Nephron progenitor cell (in vitro differentiated cells): ENCODE results near the gene FGGY.

Source experiments
- DNase-seq: peaks from one replicate; pipeline ENCODE4 v3.0.0; 2021
- H3K27ac Mint-ChIP-seq: 2 replicates; pipeline ENCODE4 v1.8.0; 2021; ENCODE audit warnings: mild to moderate bottlenecking, moderate library complexity, mixed read lengths
- H3K27me3 Mint-ChIP-seq: 2 replicates; pipeline ENCODE4 v1.8.0; 2021; ENCODE audit warnings: mild to moderate bottlenecking, low read depth, mixed read lengths; ENCODE audit not compliant: poor library complexity
- H3K36me3 Mint-ChIP-seq: 2 replicates; pipeline ENCODE4 v1.8.0; 2021; ENCODE audit warnings: low read depth, mixed read lengths
- H3K4me1 Mint-ChIP-seq: 2 replicates; pipeline ENCODE4 v1.8.0; 2021; ENCODE audit warnings: mixed read lengths
- H3K4me3 Mint-ChIP-seq: 2 replicates; pipeline ENCODE4 v1.8.0; 2021; ENCODE audit warnings: mild to moderate bottlenecking, moderate library complexity, mixed read lengths
- H3K9me3 Mint-ChIP-seq: 2 replicates; pipeline ENCODE4 v1.8.0; 2021; ENCODE audit warnings: mild to moderate bottlenecking, moderate library complexity, mixed read lengths
- TF ChIP-seq, protein P1 (sequence below): fragments of 200-600 bp; sonication (generic); IDR thresholded peaks from 2 replicates; pipeline ENCODE4 v1.5.0; 2021; ENCODE audit warnings: antibody characterized with exemption

Gene FGGY

DNA sequence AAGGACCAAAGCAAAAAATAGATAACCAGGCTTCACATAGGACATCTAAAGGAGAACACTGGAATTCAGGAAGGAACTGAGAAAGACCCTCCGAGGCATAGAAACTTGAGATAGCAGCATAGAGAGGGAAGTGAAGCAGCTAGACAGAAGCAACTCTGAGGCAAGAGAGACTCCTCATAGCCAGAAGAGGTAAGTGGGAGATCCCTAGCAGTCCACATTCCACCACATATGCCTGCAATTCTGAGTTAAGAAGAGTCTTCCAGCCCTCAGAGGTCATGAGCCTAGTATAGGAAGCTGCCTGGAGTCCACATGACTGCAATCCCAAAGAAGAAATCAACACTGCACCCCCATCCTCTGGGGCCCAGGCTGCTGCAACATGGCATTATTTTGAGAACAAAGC, 13.9 kb upstream of the FGGY start:
- peaks cover 13% of the 10 kb centered on the region for H3K4me1 Mint-ChIP-seq
- no peaks in the 10 kb centered on the region for H3K27me3 Mint-ChIP-seq
- H3K36me3 Mint-ChIP-seq = no peaks in the 10 kb centered on the region
- TF ChIP-seq, protein P1, sequence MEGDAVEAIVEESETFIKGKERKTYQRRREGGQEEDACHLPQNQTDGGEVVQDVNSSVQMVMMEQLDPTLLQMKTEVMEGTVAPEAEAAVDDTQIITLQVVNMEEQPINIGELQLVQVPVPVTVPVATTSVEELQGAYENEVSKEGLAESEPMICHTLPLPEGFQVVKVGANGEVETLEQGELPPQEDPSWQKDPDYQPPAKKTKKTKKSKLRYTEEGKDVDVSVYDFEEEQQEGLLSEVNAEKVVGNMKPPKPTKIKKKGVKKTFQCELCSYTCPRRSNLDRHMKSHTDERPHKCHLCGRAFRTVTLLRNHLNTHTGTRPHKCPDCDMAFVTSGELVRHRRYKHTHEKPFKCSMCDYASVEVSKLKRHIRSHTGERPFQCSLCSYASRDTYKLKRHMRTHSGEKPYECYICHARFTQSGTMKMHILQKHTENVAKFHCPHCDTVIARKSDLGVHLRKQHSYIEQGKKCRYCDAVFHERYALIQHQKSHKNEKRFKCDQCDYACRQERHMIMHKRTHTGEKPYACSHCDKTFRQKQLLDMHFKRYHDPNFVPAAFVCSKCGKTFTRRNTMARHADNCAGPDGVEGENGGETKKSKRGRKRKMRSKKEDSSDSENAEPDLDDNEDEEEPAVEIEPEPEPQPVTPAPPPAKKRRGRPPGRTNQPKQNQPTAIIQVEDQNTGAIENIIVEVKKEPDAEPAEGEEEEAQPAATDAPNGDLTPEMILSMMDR = no peak
- H3K4me3 Mint-ChIP-seq = no peak overlapping the region
- no peaks in the 10 kb centered on the region for H3K9me3 Mint-ChIP-seq
- no peak for DNase-seq
- H3K27ac Mint-ChIP-seq = no peak overlapping the region

DNA sequence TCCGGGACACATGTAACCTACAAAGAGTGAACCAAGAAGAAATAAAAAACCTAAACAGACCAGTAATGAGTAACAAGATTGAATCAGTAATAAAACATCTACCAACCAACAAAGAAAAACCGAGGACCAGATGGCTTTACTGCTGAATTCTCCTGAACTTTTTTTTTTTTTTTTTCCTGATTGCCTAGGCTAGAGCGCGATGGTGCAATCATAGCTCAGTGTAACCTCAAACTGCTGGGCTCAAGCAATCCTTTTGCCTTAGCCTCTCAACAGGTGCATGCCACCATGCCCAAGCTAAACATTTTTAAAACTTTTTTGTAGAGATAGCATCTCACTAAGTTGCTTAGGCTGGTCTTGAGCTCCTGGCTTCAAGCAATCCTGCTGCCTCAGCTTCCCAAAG, 11.2 kb upstream of the FGGY start:
- peaks cover 12% of the 10 kb centered on the region for H3K4me1 Mint-ChIP-seq
- H3K27me3 Mint-ChIP-seq = no peaks in the 10 kb centered on the region
- H3K36me3 Mint-ChIP-seq = no peaks in the 10 kb centered on the region
- DNase-seq = no peak
- no peak overlapping the region for H3K27ac Mint-ChIP-seq
- TF ChIP-seq, protein P1 = no peak
- no peak overlapping the region for H3K4me3 Mint-ChIP-seq
- no peaks in the 10 kb centered on the region for H3K9me3 Mint-ChIP-seq

DNA sequence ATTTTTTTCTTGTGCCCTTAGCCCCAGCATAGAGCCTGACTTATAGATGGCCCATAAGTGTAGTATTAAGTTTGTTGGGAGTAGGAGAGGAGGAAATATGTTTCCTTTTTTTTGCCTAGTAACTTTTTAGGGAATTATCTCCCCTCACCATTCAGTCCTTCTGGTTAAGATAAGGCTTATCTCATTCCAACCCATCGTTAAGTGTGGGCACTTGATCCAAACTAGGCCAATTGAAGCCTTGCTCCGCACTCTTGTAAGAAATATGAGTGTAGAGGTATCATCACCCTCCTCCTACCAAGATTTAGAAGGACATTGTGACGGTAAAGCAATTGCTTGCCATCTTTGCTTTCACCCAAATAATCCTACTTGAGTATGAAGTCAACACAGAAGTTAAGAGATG, 8.8 kb upstream of the FGGY start:
- no peak overlapping the region for H3K4me3 Mint-ChIP-seq
- H3K27me3 Mint-ChIP-seq = no peaks in the 10 kb centered on the region
- H3K36me3 Mint-ChIP-seq = no peaks in the 10 kb centered on the region
- TF ChIP-seq, protein P1 = no peak
- H3K27ac Mint-ChIP-seq = no peak overlapping the region
- H3K9me3 Mint-ChIP-seq = no peaks in the 10 kb centered on the region
- peaks cover 7% of the 10 kb centered on the region for H3K4me1 Mint-ChIP-seq
- DNase-seq = no peak

DNA sequence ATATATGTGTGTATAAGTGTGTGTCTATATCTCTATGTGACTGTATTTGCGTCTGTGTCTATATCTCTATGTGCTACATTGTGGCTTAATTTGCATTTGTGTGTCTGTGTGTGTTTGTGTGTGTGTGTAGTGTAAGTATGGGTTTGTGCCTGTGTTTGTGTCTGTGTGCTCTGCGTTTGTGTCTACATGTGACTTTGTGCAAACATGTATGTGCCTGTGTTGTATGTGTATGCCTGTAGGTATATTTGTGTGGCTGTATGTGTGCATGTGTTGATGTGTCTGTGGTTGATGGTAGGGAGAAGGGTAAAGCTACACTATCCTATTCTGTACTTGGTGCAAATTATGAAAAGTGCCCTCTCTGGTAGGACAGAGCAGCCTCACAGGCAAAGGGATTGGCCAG, 7.3 kb upstream of the FGGY start:
- H3K4me1 Mint-ChIP-seq = peaks cover 5% of the 10 kb centered on the region
- H3K27ac Mint-ChIP-seq = no peak overlapping the region
- H3K4me3 Mint-ChIP-seq = no peak overlapping the region
- no peaks in the 10 kb centered on the region for H3K27me3 Mint-ChIP-seq
- H3K9me3 Mint-ChIP-seq = no peaks in the 10 kb centered on the region
- no peak for DNase-seq
- TF ChIP-seq, protein P1 = no peak
- H3K36me3 Mint-ChIP-seq = no peaks in the 10 kb centered on the region

DNA sequence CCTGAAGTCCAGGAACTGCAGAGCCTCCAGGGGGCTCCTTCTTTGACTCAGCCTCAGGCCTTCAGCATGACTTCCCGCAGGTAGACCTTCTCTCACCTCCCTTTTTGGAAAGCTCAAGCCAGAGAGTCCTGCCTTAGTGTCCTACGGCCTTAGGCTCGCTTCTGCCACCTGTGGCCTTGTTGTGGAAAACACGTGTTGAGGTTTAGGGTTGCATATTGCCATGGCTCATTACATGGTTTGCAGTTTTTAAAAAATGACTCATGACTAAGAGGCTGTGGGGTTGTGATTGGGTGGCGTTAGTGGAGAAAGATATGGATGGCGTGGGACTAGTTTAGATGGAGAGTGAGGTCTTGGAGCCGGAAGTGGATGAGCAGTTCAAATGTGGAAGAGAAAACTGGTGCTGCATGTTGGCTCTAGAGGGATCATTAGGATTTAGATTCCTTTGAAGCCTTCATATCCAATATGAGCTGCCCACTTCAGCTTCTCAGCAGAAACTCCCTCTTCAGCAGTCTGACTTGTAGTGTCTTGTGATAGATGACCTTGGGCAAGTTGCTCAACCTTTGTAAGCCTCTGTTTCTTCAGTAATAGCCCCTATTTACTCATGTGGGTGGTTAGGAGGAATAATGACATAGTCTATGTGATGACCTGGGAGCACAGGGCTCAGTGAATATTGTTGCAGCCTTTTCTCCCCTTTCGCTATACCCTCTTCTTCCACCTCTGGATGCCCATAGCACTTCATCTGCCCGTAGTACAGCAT, 6.5 kb upstream of the FGGY start:
- DNase-seq = no peak
- TF ChIP-seq, protein P1 = peak; percentile 20
- Mint-ChIP-seq H3K4me1 (peaks cover 11% of the 10 kb centered on the region), H3K27me3 (peaks cover 4% of the 10 kb centered on the region), H3K9me3 (no peaks in the 10 kb centered on the region), H3K4me3 (no peak overlapping the region), H3K27ac (no peak overlapping the region), H3K36me3 (no peaks in the 10 kb centered on the region)

DNA sequence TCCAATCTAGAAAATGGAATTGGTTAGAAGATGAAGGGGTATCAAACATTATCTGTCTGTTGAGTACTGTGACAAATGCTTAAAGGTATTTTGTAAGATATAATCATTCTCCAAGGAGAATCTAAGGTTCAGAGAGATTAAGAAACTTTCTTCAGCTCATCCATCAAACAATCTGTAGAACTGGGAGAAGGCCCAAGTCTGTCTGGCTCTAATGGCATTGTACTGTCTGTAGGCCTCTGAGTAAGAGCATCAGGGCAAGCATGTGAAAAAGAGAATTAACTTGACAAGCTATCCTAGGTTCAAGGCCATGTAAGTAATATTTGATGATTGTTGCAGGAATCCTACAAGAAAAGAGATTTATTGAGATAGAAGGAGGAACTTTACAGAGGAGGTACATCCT, 5.3 kb upstream of the FGGY start:
- Mint-ChIP-seq H3K27me3 (peaks cover 4% of the 10 kb centered on the region), H3K4me3 (no peak overlapping the region), H3K4me1 (peaks cover 18% of the 10 kb centered on the region), H3K9me3 (no peaks in the 10 kb centered on the region), H3K36me3 (no peaks in the 10 kb centered on the region), H3K27ac (no peak overlapping the region)
- DNase-seq = no peak
- TF ChIP-seq, protein P1 = no peak
